ENCODE measurements around the gene ROR2.
"Not testable (repeated sequence)": the region's sequence is repeated elsewhere in the genome, so short reads cannot be mapped to it uniquely, and the experiment has no call there.

DNA sequence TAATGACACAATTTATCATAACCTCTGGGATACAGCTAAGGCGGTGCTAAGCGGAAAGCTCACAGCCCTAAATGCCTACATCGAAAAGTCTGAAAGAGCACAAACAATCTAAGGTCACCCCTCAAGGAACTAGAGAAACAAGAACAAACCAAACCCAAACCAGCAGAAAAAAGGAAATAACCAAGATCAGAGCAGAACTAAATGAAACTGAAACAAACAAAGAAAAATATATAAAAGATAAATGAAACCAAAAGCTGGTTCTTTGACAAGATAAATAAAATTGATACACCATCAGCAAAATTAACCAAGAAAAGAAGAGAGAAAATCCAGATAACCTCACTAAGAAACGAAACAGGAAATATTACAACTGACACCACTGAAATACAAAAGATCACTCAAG, 409.5 kb downstream of the ROR2 start:
- TF ChIP-seq, protein P1, sequence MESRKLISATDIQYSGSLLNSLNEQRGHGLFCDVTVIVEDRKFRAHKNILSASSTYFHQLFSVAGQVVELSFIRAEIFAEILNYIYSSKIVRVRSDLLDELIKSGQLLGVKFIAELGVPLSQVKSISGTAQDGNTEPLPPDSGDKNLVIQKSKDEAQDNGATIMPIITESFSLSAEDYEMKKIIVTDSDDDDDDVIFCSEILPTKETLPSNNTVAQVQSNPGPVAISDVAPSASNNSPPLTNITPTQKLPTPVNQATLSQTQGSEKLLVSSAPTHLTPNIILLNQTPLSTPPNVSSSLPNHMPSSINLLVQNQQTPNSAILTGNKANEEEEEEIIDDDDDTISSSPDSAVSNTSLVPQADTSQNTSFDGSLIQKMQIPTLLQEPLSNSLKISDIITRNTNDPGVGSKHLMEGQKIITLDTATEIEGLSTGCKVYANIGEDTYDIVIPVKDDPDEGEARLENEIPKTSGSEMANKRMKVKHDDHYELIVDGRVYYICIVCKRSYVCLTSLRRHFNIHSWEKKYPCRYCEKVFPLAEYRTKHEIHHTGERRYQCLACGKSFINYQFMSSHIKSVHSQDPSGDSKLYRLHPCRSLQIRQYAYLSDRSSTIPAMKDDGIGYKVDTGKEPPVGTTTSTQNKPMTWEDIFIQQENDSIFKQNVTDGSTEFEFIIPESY (IDR thresholded peaks at IDR 0.05) = not testable (repeated sequence)
- TF ChIP-seq, protein P2, sequence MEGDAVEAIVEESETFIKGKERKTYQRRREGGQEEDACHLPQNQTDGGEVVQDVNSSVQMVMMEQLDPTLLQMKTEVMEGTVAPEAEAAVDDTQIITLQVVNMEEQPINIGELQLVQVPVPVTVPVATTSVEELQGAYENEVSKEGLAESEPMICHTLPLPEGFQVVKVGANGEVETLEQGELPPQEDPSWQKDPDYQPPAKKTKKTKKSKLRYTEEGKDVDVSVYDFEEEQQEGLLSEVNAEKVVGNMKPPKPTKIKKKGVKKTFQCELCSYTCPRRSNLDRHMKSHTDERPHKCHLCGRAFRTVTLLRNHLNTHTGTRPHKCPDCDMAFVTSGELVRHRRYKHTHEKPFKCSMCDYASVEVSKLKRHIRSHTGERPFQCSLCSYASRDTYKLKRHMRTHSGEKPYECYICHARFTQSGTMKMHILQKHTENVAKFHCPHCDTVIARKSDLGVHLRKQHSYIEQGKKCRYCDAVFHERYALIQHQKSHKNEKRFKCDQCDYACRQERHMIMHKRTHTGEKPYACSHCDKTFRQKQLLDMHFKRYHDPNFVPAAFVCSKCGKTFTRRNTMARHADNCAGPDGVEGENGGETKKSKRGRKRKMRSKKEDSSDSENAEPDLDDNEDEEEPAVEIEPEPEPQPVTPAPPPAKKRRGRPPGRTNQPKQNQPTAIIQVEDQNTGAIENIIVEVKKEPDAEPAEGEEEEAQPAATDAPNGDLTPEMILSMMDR (IDR thresholded peaks at IDR 0.05; ENCODE audit: low read depth, low read length, missing input control) = not testable (repeated sequence)
- TF ChIP-seq FOXA1, RAD21 (IDR thresholded peaks at IDR 0.05): not testable (repeated sequence)
- TF ChIP-seq, protein P3, sequence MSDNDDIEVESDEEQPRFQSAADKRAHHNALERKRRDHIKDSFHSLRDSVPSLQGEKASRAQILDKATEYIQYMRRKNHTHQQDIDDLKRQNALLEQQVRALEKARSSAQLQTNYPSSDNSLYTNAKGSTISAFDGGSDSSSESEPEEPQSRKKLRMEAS (IDR thresholded peaks at IDR 0.05) = not testable (repeated sequence)

Measured in liver (tissue), 3 donors.